T1000 (cell line): Measurements from ENCODE around the gene RBM41.

ENCODE experiments used
- DNase-seq: peaks from one replicate; lab custom pipeline; 2025; ENCODE audit warnings: mixed read lengths; lab: John Stamatoyannopoulos, UW

RBM41 gene

DNA sequence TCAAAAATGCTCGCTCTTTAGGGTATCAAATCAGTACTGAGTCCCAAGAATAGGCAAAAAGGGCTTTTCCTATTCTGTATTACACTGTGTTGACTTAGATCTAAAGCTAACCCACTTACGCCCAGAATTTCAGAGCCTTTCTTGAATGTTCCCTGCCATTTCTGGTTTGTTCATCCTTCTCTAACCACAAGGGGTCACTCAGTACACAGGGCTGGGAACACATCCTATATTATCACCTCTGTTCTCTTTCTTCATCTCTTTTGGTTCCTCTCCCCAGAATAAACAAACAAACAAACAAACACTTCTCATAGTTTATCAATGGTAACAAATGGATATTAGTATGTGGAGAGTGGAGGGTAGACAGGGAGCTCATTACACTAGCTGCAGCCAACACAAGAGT is 93.1 kb downstream of the RBM41 start:
- DNase-seq, result no peak

GRCh38 chrX:107014936-107015335 is 103.7 kb downstream of the RBM41 start:
- no peak for DNase-seq
